Panc1 (cell line): ENCODE results near the gene DCST1.

Experiments
- CTCF ChIP-seq: fragments of 450-650 bp; IDR thresholded peaks from 2 replicates; pipeline ENCODE4 v1.5.1; 2017; ENCODE audit warnings: mild to moderate bottlenecking
- POLR2AphosphoS5 ChIP-seq: IDR thresholded peaks from 2 replicates; pipeline ENCODE4 v1.6.1; 2012; ENCODE audit warnings: mild to moderate bottlenecking, low read depth, low read length, moderate library complexity
- SIN3A ChIP-seq: IDR thresholded peaks from 2 replicates; pipeline ENCODE4 v1.6.1; 2012; ENCODE audit warnings: low read depth, mild to moderate bottlenecking, low read length, moderate library complexity, borderline replicate concordance; ENCODE audit not compliant: insufficient read depth
- TCF7L2 ChIP-seq: IDR thresholded peaks from 2 replicates; pipeline ENCODE4 v1.6.1; 2011; ENCODE audit warnings: mild to moderate bottlenecking, low read depth, low read length, inconsistent platforms
- TF ChIP-seq, protein P1 (sequence below), 2 experiments: IDR thresholded peaks; 2 replicates each; pipeline ENCODE4 v1.6.1; 2011 to 2012; ENCODE audit warnings: low read depth in 2 of 2, control low read depth in 1 of 2, low read length in 1 of 2, mild to moderate bottlenecking in 1 of 2, moderate library complexity in 1 of 2; ENCODE audit not compliant: insufficient read depth in 1 of 2

DNA sequence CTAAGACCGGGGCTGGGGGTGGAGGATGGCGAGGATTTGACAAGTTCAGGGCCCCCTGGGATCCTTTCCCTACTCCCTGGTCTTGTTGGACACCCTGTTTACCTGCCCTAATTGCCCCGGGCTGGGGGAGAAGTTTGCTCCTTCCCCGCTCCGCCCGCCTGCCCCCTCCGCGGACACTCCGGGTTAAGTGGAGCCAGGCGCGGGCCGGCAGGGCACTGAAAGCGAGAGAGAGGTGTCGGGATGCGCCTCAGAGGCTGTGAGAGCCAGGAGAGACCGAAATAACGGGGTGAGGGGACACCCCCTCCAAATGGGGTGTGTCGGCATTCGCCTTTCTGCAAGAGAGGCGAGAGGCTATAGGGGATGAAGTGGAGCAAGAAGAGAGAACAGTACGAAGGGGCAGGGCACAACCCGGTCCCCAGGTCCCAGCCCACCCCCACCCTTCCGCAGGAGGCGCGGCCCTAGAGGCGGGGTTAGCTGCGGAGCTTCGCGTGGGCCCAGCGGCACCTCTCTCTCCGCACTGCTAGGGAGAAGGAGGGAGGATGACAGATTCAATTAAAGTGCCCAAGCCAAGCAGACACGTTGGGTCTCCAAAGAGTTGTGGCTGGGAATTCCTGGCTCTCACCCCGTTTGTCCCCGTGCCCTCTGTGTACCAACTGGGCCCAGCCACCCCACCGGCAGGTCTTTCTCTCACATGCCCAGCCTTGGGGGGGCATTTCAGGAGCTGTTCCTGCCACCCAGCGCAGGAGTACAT lies 48.9 kb downstream of the DCST1 start:
- TF ChIP-seq CTCF: no peak
- TF ChIP-seq POLR2AphosphoS5: no peak
- TF ChIP-seq, protein P1, sequence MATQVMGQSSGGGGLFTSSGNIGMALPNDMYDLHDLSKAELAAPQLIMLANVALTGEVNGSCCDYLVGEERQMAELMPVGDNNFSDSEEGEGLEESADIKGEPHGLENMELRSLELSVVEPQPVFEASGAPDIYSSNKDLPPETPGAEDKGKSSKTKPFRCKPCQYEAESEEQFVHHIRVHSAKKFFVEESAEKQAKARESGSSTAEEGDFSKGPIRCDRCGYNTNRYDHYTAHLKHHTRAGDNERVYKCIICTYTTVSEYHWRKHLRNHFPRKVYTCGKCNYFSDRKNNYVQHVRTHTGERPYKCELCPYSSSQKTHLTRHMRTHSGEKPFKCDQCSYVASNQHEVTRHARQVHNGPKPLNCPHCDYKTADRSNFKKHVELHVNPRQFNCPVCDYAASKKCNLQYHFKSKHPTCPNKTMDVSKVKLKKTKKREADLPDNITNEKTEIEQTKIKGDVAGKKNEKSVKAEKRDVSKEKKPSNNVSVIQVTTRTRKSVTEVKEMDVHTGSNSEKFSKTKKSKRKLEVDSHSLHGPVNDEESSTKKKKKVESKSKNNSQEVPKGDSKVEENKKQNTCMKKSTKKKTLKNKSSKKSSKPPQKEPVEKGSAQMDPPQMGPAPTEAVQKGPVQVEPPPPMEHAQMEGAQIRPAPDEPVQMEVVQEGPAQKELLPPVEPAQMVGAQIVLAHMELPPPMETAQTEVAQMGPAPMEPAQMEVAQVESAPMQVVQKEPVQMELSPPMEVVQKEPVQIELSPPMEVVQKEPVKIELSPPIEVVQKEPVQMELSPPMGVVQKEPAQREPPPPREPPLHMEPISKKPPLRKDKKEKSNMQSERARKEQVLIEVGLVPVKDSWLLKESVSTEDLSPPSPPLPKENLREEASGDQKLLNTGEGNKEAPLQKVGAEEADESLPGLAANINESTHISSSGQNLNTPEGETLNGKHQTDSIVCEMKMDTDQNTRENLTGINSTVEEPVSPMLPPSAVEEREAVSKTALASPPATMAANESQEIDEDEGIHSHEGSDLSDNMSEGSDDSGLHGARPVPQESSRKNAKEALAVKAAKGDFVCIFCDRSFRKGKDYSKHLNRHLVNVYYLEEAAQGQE (IDR thresholded peaks at IDR 0.05; ENCODE audit: insufficient read depth in 1 of 2, low read depth in 2 of 2, low read length in 1 of 2): no peak
- TF ChIP-seq TCF7L2: no peak
- TF ChIP-seq SIN3A: no peak
